Measurements from ENCODE around the gene C4orf54. TPM values are rescaled to one million over a fixed set of nuclear protein-coding genes. Genes with fewer than 3 reads are reported as not detected.

C4orf54 gene
- total and polyA plus RNA-seq, 4 donors, result under 0.01 to 0.06 (median 0.01) TPM

DNA sequence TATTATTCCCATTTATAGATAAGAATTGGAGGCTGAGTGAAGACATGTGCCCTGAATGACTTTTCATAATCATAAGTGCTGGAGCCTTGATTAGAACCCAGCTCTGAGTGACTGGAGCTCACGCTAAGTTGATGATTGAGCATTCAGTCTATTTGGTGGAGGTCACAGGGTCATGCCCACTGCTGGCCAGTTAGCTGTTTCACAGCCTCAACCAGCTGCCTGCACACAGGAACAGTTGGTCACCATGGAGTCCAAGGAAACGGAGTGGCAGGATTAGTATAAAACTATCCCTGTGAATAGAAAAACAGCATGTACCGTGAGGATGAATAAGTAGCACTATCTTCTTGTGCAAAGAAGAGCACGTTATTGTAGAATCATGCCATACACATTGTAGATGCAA lies 1.0 kb upstream of the C4orf54 start:
- H3K36me3 ChIP-seq (ENCODE audit: control insufficient read depth in 4 of 4, insufficient read depth in 4 of 4, low read length in 4 of 4), result no peaks in the 10 kb centered on the region
- DNase-seq (no peak), ATAC-seq (ENCODE audit: insufficient read depth, low FRiP score) (no peak)
- H3K9ac ChIP-seq (ENCODE audit: insufficient read depth in 1 of 2, low read length in 2 of 2), result no peak overlapping the region
- H3K27me3 ChIP-seq (ENCODE audit: control insufficient read depth in 3 of 3, insufficient read depth in 3 of 3, low read length in 2 of 3), result no peaks in the 10 kb centered on the region
- H3K9me3 ChIP-seq (ENCODE audit: control insufficient read depth in 4 of 4, insufficient read depth in 3 of 4, low read length in 3 of 4), result peaks cover 0 to 2% (median 0%) of the 10 kb centered on the region in 4 donors
- no peak overlapping the region for H3K4me3 ChIP-seq
- TF ChIP-seq, protein P1, sequence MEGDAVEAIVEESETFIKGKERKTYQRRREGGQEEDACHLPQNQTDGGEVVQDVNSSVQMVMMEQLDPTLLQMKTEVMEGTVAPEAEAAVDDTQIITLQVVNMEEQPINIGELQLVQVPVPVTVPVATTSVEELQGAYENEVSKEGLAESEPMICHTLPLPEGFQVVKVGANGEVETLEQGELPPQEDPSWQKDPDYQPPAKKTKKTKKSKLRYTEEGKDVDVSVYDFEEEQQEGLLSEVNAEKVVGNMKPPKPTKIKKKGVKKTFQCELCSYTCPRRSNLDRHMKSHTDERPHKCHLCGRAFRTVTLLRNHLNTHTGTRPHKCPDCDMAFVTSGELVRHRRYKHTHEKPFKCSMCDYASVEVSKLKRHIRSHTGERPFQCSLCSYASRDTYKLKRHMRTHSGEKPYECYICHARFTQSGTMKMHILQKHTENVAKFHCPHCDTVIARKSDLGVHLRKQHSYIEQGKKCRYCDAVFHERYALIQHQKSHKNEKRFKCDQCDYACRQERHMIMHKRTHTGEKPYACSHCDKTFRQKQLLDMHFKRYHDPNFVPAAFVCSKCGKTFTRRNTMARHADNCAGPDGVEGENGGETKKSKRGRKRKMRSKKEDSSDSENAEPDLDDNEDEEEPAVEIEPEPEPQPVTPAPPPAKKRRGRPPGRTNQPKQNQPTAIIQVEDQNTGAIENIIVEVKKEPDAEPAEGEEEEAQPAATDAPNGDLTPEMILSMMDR (IDR thresholded peaks at IDR 0.05; ENCODE audit: control extremely low read depth, extremely low read depth), result no peak
- peaks cover 0 to 6% (median 0%) of the 10 kb centered on the region in 5 donors for H3K4me1 ChIP-seq (ENCODE audit: control insufficient read depth in 5 of 5, insufficient read depth in 5 of 5, low read length in 5 of 5)
- H3K27ac ChIP-seq (ENCODE audit: low read depth in 1 of 2, low read length in 1 of 2), result peak overlapping the region in 1 of 2 donors; percentile 87
- 88 to 91% methylated on average over 4 of the region's 4 CpGs for WGBS, 2 donors

DNA sequence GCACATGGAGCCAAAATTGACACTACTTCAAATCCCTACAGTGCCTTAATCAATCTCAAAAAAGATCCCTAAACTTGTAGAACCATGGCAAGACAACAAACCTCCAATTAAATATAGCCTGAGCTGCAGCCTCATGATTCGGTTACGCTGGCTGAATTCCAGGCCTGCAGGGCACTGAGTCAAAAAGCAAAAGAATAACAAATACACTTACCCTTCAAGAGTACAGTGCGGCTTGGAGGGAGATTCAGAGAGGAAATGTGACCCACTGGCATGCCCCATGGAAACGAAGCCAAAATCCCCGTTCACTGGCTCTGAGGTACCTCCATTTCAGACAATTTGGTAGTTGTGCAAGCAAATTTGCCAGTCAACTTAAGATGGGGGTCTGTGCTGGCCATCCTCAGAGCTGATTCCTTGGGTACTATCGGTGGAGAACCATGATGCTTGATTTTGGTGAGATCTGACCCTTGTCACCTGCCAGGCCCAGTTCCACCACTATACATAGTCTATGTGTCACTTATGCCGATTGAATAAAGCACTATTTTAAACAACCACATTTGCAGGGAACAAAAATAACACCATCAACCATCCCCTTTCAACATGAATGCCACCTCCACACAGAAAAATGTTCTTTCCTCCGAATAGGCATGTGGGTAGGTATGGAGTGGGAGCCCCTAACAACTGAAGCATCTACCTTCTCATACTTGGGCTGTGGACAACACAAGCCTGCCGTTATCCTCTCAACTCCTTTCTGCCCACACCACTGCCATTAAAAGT lies 2.1 kb downstream of the C4orf54 start:
- Histone ChIP-seq H3K4me1 (ENCODE audit: control insufficient read depth in 5 of 5, insufficient read depth in 5 of 5, low read length in 5 of 5) (peaks cover 0 to 6% (median 0%) of the 10 kb centered on the region in 5 donors), H3K9me3 (ENCODE audit: control insufficient read depth in 4 of 4, insufficient read depth in 3 of 4, low read length in 3 of 4) (peaks cover 0 to 2% (median 0%) of the 10 kb centered on the region in 4 donors), H3K36me3 (ENCODE audit: control insufficient read depth in 4 of 4, insufficient read depth in 4 of 4, low read length in 4 of 4) (no peaks in the 10 kb centered on the region), H3K27ac (ENCODE audit: low read depth in 1 of 2, low read length in 1 of 2) (peak overlapping the region in 1 of 2 donors; percentile 91), H3K9ac (ENCODE audit: insufficient read depth in 1 of 2, low read length in 2 of 2) (no peak overlapping the region), H3K27me3 (ENCODE audit: control insufficient read depth in 3 of 3, insufficient read depth in 3 of 3, low read length in 2 of 3) (no peaks in the 10 kb centered on the region), H3K4me3 (no peak overlapping the region)
- ATAC-seq (ENCODE audit: insufficient read depth, low FRiP score), result peak; percentile 20
- WGBS, 2 donors, result 57 to 73% methylated on average over 9 of the region's 9 CpGs
- DNase-seq, result peak; percentile 57 to 84 (median 73)
- TF ChIP-seq, protein P1 (IDR thresholded peaks at IDR 0.05; ENCODE audit: control extremely low read depth, extremely low read depth), result no peak

- TF ChIP-seq, protein P1 (IDR thresholded peaks at IDR 0.05; ENCODE audit: control extremely low read depth, extremely low read depth), result no peak
- peaks cover 0 to 6% (median 0%) of the 10 kb centered on the region in 5 donors for H3K4me1 ChIP-seq (ENCODE audit: control insufficient read depth in 5 of 5, insufficient read depth in 5 of 5, low read length in 5 of 5)
- no peak overlapping the region for H3K9ac ChIP-seq (ENCODE audit: insufficient read depth in 1 of 2, low read length in 2 of 2)
- H3K27ac ChIP-seq (ENCODE audit: low read depth in 1 of 2, low read length in 1 of 2), result peak overlapping the region in 1 of 2 donors; percentile 14
- 79 to 88% methylated on average over 15 of the region's 15 CpGs for WGBS, 2 donors
- H3K9me3 ChIP-seq (ENCODE audit: control insufficient read depth in 4 of 4, insufficient read depth in 3 of 4, low read length in 3 of 4), result peaks cover 0 to 2% (median 0%) of the 10 kb centered on the region in 4 donors
- H3K36me3 ChIP-seq (ENCODE audit: control insufficient read depth in 4 of 4, insufficient read depth in 4 of 4, low read length in 4 of 4), result no peaks in the 10 kb centered on the region
- no peak for DNase-seq
- H3K27me3 ChIP-seq (ENCODE audit: control insufficient read depth in 3 of 3, insufficient read depth in 3 of 3, low read length in 2 of 3), result no peaks in the 10 kb centered on the region
- H3K4me3 ChIP-seq, result no peak overlapping the region
- no peak for ATAC-seq (ENCODE audit: insufficient read depth, low FRiP score)
These were observed 3.3 kb downstream of the C4orf54 start for GRCh38 chr4:99654361-99654761.
